HepG2 (cell line): ENCODE measurements around the gene RGR. TPM values are rescaled to one million over a fixed set of nuclear protein-coding genes. Genes with fewer than 3 reads are reported as not detected.

ENCODE experiments used
- ARHGAP35 ChIP-seq: sonication (generic); formaldehyde crosslinking; IDR thresholded peaks from 2 replicates; pipeline ENCODE4 v1.9.0; 2022; ENCODE audit warnings: mild to moderate bottlenecking, inconsistent platforms, moderate library complexity, missing genetic modification reagents, borderline replicate concordance
- CCDC6 ChIP-seq: sonication (generic); formaldehyde crosslinking; IDR thresholded peaks from 2 replicates; pipeline ENCODE4 v1.8.1; 2022; ENCODE audit warnings: mild to moderate bottlenecking, missing genetic modification reagents, moderate library complexity
- ETV5 ChIP-seq: IDR thresholded peaks from 2 replicates; pipeline ENCODE4 v1.6.1; 2018; ENCODE audit warnings: missing biosample characterization, missing genetic modification reagents, inconsistent platforms, borderline replicate concordance
- KDM2A ChIP-seq: sonication (generic); formaldehyde crosslinking; IDR thresholded peaks from 2 replicates; pipeline ENCODE4 v1.4.0; 2020; ENCODE audit warnings: low read depth, missing genetic modification reagents, borderline replicate concordance
- MATR3 ChIP-seq: sonication (generic); formaldehyde crosslinking; IDR thresholded peaks from 2 replicates; pipeline ENCODE4 v1.4.0; 2020; ENCODE audit warnings: missing genetic modification reagents
- NCOA5 ChIP-seq: sonication (generic); formaldehyde crosslinking; IDR thresholded peaks from 2 replicates; pipeline ENCODE4 v1.4.0; 2020; ENCODE audit warnings: missing genetic modification reagents
- NR2C2 ChIP-seq: sonication (generic); formaldehyde crosslinking; IDR thresholded peaks from 2 replicates; pipeline ENCODE4 v1.4.0; 2020; ENCODE audit warnings: missing genetic modification reagents, mild to moderate bottlenecking, moderate library complexity, borderline replicate concordance
- PLRG1 ChIP-seq: fragments of 450-650 bp; conservative IDR thresholded peaks from 2 replicates; pipeline ENCODE4 v1.6.1; 2016
- PRMT3 ChIP-seq: sonication (generic); formaldehyde crosslinking; IDR thresholded peaks from 2 replicates; pipeline ENCODE4 v1.8.1; 2022; ENCODE audit warnings: low read depth, mild to moderate bottlenecking, moderate library complexity, missing genetic modification reagents, borderline replicate concordance
- RELA ChIP-seq: sonication (generic); formaldehyde crosslinking; IDR thresholded peaks from 2 replicates; pipeline ENCODE4 v1.4.0; 2020; ENCODE audit warnings: missing genetic modification reagents
- RNF2 ChIP-seq: fragments of 450-650 bp; conservative IDR thresholded peaks from 2 replicates; pipeline ENCODE4 v1.6.1; 2016; ENCODE audit warnings: low read depth
- SCMH1 ChIP-seq: sonication (generic); formaldehyde crosslinking; IDR thresholded peaks from 2 replicates; pipeline ENCODE4 v1.9.0; 2021; ENCODE audit warnings: missing genetic modification reagents, mild to moderate bottlenecking, borderline replicate concordance
- SP140L ChIP-seq: sonication (generic); formaldehyde crosslinking; IDR thresholded peaks from 2 replicates; pipeline ENCODE4 v1.4.0; 2020; ENCODE audit warnings: missing genetic modification reagents, borderline replicate concordance
- TBX2 ChIP-seq: sonication (generic); formaldehyde crosslinking; IDR thresholded peaks from 2 replicates; pipeline ENCODE4 v1.5.0; 2020; ENCODE audit warnings: missing genetic modification reagents, mild to moderate bottlenecking, borderline replicate concordance
- ZC3H13 ChIP-seq: sonication (generic); formaldehyde crosslinking; IDR thresholded peaks from 2 replicates; pipeline ENCODE4 v1.8.1; 2023; ENCODE audit warnings: mild to moderate bottlenecking, missing genetic modification reagents, moderate library complexity
- ZNF460 ChIP-seq: sonication (generic); formaldehyde crosslinking; IDR thresholded peaks from 2 replicates; pipeline ENCODE4 v1.5.1; 2020; ENCODE audit warnings: missing genetic modification reagents, mild to moderate bottlenecking, borderline replicate concordance
- ZNF7 ChIP-seq: IDR thresholded peaks from 2 replicates; pipeline ENCODE4 v1.6.1; 2016; ENCODE audit warnings: missing biosample characterization, missing genetic modification reagents
- ZNF792 ChIP-seq: IDR thresholded peaks from 2 replicates; pipeline ENCODE4 v1.6.1; 2016
- ZNF879 ChIP-seq: sonication (generic); formaldehyde crosslinking; IDR thresholded peaks from 2 replicates; pipeline ENCODE4 v1.8.1; 2023; ENCODE audit warnings: missing genetic modification reagents
- polyA plus RNA-seq, 8 experiments: library from polyadenylated mRNA; depleted of rRNA in 3 of 8; stranded (reverse) in 7 of 8; unstranded in 1 of 8; fragments of >200 nt; fragmentation: Illumina TruSeq in 4 of 8; extraction: Trizol in 4 of 8; gene quantifications; 2 replicates each; pipeline versions ENCODE4 v1.2.1 to v1.2.3, GENCODE V29; 2011 to 2016; ENCODE audit warnings: low read depth in 4 of 8, missing spikeins in 1 of 8, mixed read lengths in 1 of 8; ENCODE audit not compliant: insufficient read depth in 1 of 8
- total RNA-seq, 5 experiments: library from RNA; depleted of rRNA; stranded (reverse); fragments of >200 nt; fragmentation: Illumina TruSeq; extraction: Trizol; gene quantifications; 2 replicates each; pipeline ENCODE4 v1.2.3, GENCODE V29; 2016; ENCODE audit warnings: low read depth in 1 of 5
- TF ChIP-seq, protein P1 (sequence below): sonication (generic); formaldehyde crosslinking; IDR thresholded peaks from 2 replicates; pipeline ENCODE4 v1.5.0; 2020; ENCODE audit warnings: missing genetic modification reagents
- TF ChIP-seq, protein P2 (sequence below): sonication (generic); formaldehyde crosslinking; IDR thresholded peaks from 2 replicates; pipeline ENCODE4 v1.4.0; 2020; ENCODE audit warnings: mild to moderate bottlenecking, missing genetic modification reagents
- TF ChIP-seq, protein P3 (sequence below): sonication (generic); formaldehyde crosslinking; IDR thresholded peaks from 2 replicates; pipeline ENCODE4 v1.4.0; 2020; ENCODE audit warnings: missing genetic modification reagents
- TF ChIP-seq, protein P4 (sequence below): IDR thresholded peaks from 2 replicates; pipeline ENCODE4 v1.6.1; 2016; ENCODE audit warnings: mild to moderate bottlenecking, missing biosample characterization, missing genetic modification reagents
- TF ChIP-seq, protein P5 (sequence below): sonication (generic); formaldehyde crosslinking; IDR thresholded peaks from 2 replicates; pipeline ENCODE4 v1.5.0; 2020; ENCODE audit warnings: mild to moderate bottlenecking, missing genetic modification reagents, moderate library complexity
- TF ChIP-seq, protein P6 (sequence below): IDR thresholded peaks from 2 replicates; pipeline ENCODE4 v1.6.1; 2016; ENCODE audit warnings: missing compliant biosample characterization, missing genetic modification reagents, borderline replicate concordance

The RGR gene
- total and polyA plus RNA-seq, 2 of the 13 experiments (the other 11 are each of a cell fraction or from before 2014, with no cell fraction given), result 0.69 to 0.71 TPM

DNA sequence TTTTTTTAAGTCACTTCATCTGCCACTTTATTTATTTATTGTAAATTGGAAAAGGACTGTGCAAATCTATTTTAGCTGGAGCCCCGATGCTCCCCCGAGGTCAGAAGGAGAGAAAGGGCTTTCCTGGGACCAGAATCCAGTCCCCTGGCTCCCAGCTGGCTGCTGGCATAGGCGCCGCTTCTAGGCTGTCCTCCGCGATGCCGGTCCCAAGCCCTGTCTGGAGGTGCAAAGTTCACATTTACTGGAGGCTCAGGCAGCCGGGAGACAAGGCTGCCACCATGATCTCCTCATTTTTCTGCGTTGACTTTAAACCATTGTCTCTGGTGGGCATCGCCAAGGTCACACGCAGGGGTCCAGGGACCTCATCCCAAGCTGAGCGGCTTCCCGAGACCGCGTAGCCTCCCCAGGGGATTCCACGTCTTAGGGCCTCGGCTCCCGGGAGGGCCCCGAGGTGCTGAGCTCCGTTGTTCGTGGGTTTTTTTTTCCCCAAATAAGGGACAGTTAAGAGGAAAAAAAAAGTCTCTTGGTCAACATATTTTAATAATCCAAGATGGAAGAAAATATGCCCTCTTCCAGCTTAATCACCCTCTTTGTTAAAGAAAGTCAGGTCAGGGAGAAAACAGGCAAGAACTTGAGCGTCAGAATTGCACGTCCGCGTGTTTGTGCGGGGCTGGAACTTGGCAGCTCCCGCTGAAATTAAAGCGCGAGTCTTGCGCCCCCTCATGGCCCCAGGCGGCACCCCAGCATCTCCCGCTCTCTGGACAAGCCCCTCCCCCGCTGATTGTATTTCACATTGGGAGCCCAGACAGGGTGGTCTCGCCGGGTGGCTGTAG lies 11.9 kb downstream of the RGR start (continued):
- TF ChIP-seq, protein P1, sequence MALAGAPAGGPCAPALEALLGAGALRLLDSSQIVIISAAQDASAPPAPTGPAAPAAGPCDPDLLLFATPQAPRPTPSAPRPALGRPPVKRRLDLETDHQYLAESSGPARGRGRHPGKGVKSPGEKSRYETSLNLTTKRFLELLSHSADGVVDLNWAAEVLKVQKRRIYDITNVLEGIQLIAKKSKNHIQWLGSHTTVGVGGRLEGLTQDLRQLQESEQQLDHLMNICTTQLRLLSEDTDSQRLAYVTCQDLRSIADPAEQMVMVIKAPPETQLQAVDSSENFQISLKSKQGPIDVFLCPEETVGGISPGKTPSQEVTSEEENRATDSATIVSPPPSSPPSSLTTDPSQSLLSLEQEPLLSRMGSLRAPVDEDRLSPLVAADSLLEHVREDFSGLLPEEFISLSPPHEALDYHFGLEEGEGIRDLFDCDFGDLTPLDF (CRISPR knock-in tag), result peak; percentile 29; the same call in 1 of the 2 replicates
- TF ChIP-seq SP140L (CRISPR knock-in tag) (no peak), NR2C2 (CRISPR knock-in tag) (no peak), ZC3H13 (CRISPR knock-in tag) (no peak), SCMH1 (CRISPR knock-in tag) (no peak), ARHGAP35 (no peak), ZNF879 (CRISPR knock-in tag) (no peak), KDM2A (CRISPR knock-in tag) (no peak), ETV5 (CRISPR knock-in tag) (no peak), PRMT3 (CRISPR knock-in tag) (no peak), PLRG1 (no peak), CCDC6 (CRISPR knock-in tag) (no peak), ZNF460 (CRISPR knock-in tag) (no peak), MATR3 (CRISPR knock-in tag) (no peak), NCOA5 (CRISPR knock-in tag) (no peak), RELA (no peak), RNF2 (no peak), TBX2 (CRISPR knock-in tag) (no peak), ZNF792 (CRISPR knock-in tag) (no peak), ZNF7 (CRISPR knock-in tag) (no peak)
- TF ChIP-seq, protein P2, sequence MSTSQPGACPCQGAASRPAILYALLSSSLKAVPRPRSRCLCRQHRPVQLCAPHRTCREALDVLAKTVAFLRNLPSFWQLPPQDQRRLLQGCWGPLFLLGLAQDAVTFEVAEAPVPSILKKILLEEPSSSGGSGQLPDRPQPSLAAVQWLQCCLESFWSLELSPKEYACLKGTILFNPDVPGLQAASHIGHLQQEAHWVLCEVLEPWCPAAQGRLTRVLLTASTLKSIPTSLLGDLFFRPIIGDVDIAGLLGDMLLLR (CRISPR knock-in tag), result no peak
- TF ChIP-seq, protein P3, sequence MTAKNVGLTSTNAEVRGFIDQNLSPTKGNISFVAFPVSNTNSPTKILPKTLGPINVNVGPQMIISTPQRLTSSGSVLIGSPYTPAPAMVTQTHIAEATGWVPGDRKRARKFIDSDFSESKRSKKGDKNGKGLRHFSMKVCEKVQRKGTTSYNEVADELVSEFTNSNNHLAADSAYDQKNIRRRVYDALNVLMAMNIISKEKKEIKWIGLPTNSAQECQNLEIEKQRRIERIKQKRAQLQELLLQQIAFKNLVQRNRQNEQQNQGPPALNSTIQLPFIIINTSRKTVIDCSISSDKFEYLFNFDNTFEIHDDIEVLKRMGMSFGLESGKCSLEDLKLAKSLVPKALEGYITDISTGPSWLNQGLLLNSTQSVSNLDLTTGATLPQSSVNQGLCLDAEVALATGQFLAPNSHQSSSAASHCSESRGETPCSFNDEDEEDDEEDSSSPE, result 0 out of 2 replicates have a peak, but pooled peaks have one; percentile 59
- TF ChIP-seq, protein P4, sequence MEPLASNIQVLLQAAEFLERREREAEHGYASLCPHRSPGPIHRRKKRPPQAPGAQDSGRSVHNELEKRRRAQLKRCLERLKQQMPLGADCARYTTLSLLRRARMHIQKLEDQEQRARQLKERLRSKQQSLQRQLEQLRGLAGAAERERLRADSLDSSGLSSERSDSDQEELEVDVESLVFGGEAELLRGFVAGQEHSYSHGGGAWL (CRISPR knock-in tag), result no peak
- TF ChIP-seq, protein P5, sequence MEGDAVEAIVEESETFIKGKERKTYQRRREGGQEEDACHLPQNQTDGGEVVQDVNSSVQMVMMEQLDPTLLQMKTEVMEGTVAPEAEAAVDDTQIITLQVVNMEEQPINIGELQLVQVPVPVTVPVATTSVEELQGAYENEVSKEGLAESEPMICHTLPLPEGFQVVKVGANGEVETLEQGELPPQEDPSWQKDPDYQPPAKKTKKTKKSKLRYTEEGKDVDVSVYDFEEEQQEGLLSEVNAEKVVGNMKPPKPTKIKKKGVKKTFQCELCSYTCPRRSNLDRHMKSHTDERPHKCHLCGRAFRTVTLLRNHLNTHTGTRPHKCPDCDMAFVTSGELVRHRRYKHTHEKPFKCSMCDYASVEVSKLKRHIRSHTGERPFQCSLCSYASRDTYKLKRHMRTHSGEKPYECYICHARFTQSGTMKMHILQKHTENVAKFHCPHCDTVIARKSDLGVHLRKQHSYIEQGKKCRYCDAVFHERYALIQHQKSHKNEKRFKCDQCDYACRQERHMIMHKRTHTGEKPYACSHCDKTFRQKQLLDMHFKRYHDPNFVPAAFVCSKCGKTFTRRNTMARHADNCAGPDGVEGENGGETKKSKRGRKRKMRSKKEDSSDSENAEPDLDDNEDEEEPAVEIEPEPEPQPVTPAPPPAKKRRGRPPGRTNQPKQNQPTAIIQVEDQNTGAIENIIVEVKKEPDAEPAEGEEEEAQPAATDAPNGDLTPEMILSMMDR (CRISPR knock-in tag), result peak; percentile 74
- TF ChIP-seq, protein P6, sequence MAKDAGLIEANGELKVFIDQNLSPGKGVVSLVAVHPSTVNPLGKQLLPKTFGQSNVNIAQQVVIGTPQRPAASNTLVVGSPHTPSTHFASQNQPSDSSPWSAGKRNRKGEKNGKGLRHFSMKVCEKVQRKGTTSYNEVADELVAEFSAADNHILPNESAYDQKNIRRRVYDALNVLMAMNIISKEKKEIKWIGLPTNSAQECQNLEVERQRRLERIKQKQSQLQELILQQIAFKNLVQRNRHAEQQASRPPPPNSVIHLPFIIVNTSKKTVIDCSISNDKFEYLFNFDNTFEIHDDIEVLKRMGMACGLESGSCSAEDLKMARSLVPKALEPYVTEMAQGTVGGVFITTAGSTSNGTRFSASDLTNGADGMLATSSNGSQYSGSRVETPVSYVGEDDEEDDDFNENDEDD (CRISPR knock-in tag), result peak; percentile 90
